ENCODE results near the gene ZGPAT. TPM values are rescaled to one million over a fixed set of nuclear protein-coding genes. Genes with fewer than 3 reads are reported as not detected.
"Not testable (repeated sequence)": the region's sequence is repeated elsewhere in the genome, so short reads cannot be mapped to it uniquely, and the experiment has no call there.

The ZGPAT gene
- total and polyA plus RNA-seq, 5 donors = 14.5 to 29.5 (median 17.6) TPM

DNA sequence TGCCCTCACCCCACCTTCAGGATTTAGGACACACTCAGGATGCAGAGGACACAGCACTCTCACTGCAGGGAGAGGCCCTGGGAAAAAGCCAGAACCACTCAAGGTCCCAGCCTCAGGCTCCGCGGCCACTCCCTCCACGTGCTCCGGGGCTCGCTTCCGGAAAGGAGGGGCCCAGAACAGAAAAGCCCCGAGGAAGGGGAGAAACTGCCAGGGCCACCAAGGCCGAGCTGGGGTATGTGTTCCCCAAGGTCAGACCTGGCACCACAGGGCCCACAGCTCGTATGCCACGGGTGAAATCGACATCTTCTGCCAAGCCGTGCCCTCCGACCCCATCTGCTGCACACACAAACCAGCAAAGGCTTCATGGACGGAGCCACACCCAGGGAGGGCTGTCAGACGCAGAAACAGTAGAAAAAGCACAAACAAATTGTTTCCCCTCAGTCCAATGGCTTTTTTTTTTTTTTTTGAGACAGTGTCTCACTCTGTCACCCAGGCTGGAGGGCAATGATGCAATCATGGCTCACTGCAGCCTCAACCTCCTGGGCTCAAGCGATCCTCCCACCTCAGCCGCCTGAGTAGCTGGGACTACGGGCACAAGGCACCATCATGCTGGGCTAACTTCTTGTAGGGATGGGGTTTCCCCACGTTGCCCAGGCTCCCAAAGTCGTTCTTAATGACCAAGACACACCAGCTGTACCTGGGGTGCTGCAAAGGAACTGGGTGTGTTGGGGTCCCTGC, 65.1 kb downstream of the ZGPAT start:
- no peaks in the 10 kb centered on the region for H3K4me1 ChIP-seq (ENCODE audit: control insufficient read depth, insufficient read depth, low read length)
- intact Hi-C loops (cut with DNase I) = loop anchor here in 1 of 4 donors (10.0 kb wide), 1 partner anchor 202 kb away; the partner anchor contains the start of gene SAMD10
- ATAC-seq (peak; percentile 45 to 73), DNase-seq (peak in 1 of 3 donors; percentile 71)
- H3K4me3 ChIP-seq (ENCODE audit: low read length) = no peak overlapping the region
- H3K27me3 ChIP-seq (ENCODE audit: control insufficient read depth, insufficient read depth) = no peaks in the 10 kb centered on the region
- no peaks in the 10 kb centered on the region for H3K9me3 ChIP-seq (ENCODE audit: control insufficient read depth, low read length)
- H3K27ac ChIP-seq (ENCODE audit: low read length) = no peak overlapping the region
- 62% methylated on average over 20 of the region's 20 CpGs for WGBS

DNA sequence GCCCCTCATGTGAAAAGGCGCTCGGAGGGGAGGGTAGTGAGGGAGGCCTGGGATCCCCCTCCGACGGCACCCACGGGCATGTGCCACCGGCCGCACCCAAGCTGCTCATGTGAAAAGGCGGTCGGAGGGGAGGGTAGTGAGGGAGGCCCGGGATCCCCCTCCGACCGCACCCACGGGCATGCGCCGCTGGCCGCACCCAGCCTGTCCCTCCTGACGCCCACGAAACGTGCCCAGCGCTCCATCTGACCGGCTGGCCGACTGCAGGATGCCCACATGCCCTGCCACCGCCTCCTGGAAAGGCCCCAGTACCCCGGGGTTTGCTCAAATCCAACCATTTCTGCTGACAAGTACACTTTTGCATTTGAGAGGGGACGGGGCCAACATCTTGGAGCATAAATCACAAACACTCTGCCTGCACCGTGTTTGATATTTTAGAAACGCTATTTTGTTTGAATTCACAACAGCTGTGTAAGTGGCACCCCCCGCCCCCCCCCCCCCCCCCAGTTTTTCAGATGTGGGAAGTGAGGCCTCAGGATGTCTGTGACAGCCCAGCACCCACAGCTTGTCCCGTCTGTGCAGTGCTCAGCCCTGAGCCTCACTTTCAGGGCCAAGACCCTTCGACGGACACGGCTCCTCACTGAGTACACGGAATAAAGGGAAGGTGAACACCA, 65.9 kb downstream of the ZGPAT start:
- WGBS = 90% methylated on average over 33 of the region's 33 CpGs
- Histone ChIP-seq H3K27ac (ENCODE audit: low read length) (no peak overlapping the region), H3K4me3 (ENCODE audit: low read length) (no peak overlapping the region), H3K9me3 (ENCODE audit: control insufficient read depth, low read length) (no peaks in the 10 kb centered on the region), H3K4me1 (ENCODE audit: control insufficient read depth, insufficient read depth, low read length) (no peaks in the 10 kb centered on the region), H3K27me3 (ENCODE audit: control insufficient read depth, insufficient read depth) (no peaks in the 10 kb centered on the region)
- ATAC-seq (no peak), DNase-seq (peak in 1 of 3 donors; percentile 44)
- intact Hi-C loops (cut with DNase I) = loop anchor here in 1 of 4 donors (10.0 kb wide), 1 partner anchor 201 kb away; the partner anchor contains the start of gene SAMD10

DNA sequence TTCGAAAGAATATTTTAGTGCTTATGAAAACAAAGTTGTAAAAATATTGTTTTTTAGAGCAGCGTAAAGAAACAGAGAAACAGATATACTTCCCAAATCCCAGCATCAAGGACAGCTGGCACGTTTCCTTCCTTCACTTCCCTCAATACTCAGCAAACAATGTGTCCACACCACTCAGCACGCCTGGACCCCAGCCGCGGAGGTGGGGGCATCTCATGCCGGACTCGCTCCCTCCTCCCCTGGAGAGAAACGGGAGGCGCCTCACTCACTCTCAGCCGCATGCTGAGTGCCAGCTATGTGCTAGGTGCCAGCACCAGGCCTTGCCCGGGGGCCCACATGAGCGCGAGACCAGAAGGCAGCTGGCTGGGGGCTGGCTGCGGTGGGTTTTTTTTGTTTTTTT, 66.5 kb downstream of the ZGPAT start:
- no peak for ATAC-seq
- intact Hi-C loops (cut with DNase I) = loop anchor here in 1 of 4 donors (10.0 kb wide), 1 partner anchor 200 kb away; the partner anchor contains the start of gene SAMD10

DNA sequence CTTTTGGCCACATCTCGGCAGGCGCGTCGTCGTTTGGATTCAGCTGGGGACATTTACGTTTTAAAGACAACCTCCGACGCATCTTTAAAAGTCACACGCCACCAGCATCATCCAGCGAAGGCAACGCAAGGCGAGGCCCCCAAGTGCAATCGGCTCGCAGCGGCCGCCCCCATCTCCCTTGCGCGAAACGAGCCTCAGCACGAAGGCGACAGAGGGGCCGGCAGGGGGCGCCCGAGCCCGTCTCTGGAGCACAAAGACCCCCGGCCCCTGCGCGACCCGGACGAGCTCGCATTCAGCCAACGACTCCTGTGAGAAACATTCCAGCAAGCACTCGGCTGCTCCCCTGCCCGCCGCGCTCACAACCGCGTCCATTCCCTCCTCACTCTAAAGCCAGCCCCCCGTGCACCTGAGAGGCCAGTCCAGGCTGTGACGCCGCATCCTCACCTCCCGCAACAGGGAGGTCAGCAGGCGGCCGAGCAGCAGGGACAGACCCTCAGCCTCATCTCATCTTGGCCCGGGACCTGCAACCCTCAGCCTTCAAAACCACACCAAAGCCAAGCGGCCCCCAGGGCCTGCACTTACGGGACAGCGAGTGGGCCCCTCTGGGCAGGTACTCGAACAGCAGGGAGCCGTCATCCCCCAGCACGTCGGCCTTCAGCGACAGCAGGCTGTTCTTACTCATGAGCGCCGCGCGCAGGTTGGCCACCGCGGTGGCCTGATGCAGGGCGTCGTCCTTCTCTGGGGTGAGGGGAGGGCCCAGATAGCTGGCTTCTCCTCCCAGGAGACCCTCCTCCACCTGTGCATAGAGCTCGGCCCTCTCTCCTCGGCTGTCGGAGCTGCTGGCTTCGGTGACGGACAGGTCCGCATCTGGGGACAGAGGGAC, 67.5 kb downstream of the ZGPAT start:
- H3K4me1 ChIP-seq (ENCODE audit: control insufficient read depth, insufficient read depth, low read length) = no peaks in the 10 kb centered on the region
- WGBS = 43% methylated on average over 67 of the region's 67 CpGs
- H3K27ac ChIP-seq (ENCODE audit: low read length) = no peak overlapping the region
- no peaks in the 10 kb centered on the region for H3K27me3 ChIP-seq (ENCODE audit: control insufficient read depth, insufficient read depth)
- H3K4me3 ChIP-seq (ENCODE audit: low read length) = no peak overlapping the region
- DNase-seq (peak; percentile 58 to 85 (median 85)), ATAC-seq (peak; percentile 41 to 44)
- intact Hi-C loops (cut with DNase I) = loop anchor here in 2 of 4 donors (5.0 to 10.0 kb wide), 2 partner anchors 82 to 199 kb away; partner anchors contain the start of gene SAMD10 (in 1 of the 2)
- H3K9me3 ChIP-seq (ENCODE audit: control insufficient read depth, low read length) = no peaks in the 10 kb centered on the region

More for the DNA sequence above, 66.5 kb downstream of the ZGPAT start:
- Histone ChIP-seq H3K4me3 (ENCODE audit: low read length) (no peak overlapping the region), H3K4me1 (ENCODE audit: control insufficient read depth, insufficient read depth, low read length) (no peaks in the 10 kb centered on the region), H3K27me3 (ENCODE audit: control insufficient read depth, insufficient read depth) (no peaks in the 10 kb centered on the region), H3K27ac (ENCODE audit: low read length) (no peak overlapping the region), H3K9me3 (ENCODE audit: control insufficient read depth, low read length) (no peaks in the 10 kb centered on the region)
- peak in 2 of 3 donors; percentile 43 to 52 for DNase-seq
- whole genome bisulfite sequencing = 64% methylated on average over 15 of the region's 15 CpGs

- not testable (repeated sequence) for H3K9me3 ChIP-seq (ENCODE audit: control insufficient read depth, low read length); H3K4me3 ChIP-seq (ENCODE audit: low read length); H3K27me3 ChIP-seq (ENCODE audit: control insufficient read depth, insufficient read depth); H3K27ac ChIP-seq (ENCODE audit: low read length); ATAC-seq; H3K4me1 ChIP-seq (ENCODE audit: control insufficient read depth, insufficient read depth, low read length)
- DNase-seq = peak in 1 of 3 donors; percentile 13
- WGBS = 92% methylated on average over 23 of the region's 23 CpGs
- intact Hi-C loops (cut with DNase I) = loop anchor here in 2 of 4 donors (5.0 to 10.0 kb wide), 2 partner anchors 80 to 198 kb away; partner anchors contain the start of gene SAMD10 (in 1 of the 2)
Observed at GRCh38 chr20:63776875-63777274, 69.0 kb downstream of the ZGPAT start.

DNA sequence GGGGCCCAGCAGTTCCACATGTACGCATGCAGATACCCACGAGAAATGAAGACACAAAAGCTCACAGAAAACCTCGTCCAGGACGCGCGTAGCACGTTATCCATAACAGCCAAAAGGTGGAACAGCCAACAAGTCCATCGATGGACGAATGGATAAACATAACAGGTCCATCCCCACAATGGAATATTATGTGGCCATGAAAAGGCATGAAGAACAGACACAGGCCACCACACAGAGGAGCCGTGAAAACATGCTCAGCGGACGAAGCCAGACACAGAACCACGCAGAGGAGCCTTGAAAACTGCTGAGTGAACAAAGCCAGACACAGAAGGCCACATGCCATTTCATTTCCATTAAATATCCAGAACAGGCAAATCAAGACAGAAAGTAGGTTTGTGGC, 69.8 kb downstream of the ZGPAT start:
- Histone ChIP-seq H3K4me1 (ENCODE audit: control insufficient read depth, insufficient read depth, low read length) (no peaks in the 10 kb centered on the region), H3K4me3 (ENCODE audit: low read length) (no peak overlapping the region), H3K27ac (ENCODE audit: low read length) (no peak overlapping the region), H3K9me3 (ENCODE audit: control insufficient read depth, low read length) (no peaks in the 10 kb centered on the region), H3K27me3 (ENCODE audit: control insufficient read depth, insufficient read depth) (no peaks in the 10 kb centered on the region)
- DNase-seq (peak in 1 of 3 donors; percentile 9), ATAC-seq (no peak)
- WGBS = 96% methylated on average over 13 of the region's 13 CpGs
- intact Hi-C loops (cut with DNase I) = loop anchor here in 2 of 4 donors (5.0 to 10.0 kb wide), 2 partner anchors 80 to 197 kb away; partner anchors contain the start of gene SAMD10 (in 1 of the 2)

DNA sequence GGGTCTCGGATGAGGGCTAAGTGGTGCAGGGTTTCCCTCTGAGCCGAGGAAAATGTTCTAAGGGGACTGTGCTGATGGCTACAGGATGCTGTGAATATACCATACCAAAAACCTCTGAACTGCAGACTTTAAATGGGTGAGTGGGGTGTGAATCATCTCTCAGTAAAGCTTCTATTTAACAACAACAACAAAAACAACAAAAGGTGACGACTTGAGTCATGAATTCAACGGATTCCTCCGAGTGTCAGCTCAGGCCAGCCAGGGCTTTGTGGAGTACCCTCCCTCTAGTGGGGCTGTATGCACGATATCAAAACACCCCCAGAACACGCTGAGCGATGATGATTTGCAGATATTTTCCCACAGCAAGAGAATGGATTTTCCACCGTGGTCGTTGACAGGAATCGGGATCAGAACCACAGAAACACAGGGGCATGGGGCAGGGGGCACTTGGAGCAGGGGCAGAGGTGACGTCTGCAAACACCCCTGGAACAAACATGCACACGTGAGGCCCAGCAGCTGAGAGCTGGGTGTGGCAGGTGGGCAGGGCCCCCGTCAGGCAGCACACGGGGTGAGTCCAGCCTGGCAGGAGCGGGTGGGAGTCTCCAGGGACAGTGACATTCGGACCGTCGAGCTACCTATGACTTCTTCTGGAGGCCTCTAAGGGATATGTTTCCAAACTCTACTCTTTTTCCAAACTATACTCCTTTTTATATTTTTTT, 70.4 kb downstream of the ZGPAT start:
- Histone ChIP-seq H3K27me3 (ENCODE audit: control insufficient read depth, insufficient read depth) (no peaks in the 10 kb centered on the region), H3K4me3 (ENCODE audit: low read length) (no peak overlapping the region), H3K4me1 (ENCODE audit: control insufficient read depth, insufficient read depth, low read length) (no peaks in the 10 kb centered on the region), H3K27ac (ENCODE audit: low read length) (no peak overlapping the region), H3K9me3 (ENCODE audit: control insufficient read depth, low read length) (no peaks in the 10 kb centered on the region)
- intact Hi-C loops (cut with DNase I) = loop anchor here in 2 of 4 donors (5.0 to 10.0 kb wide), 2 partner anchors 79 to 197 kb away; partner anchors contain the start of gene SAMD10 (in 1 of the 2)
- no peak for ATAC-seq
- DNase-seq = peak in 1 of 3 donors; percentile 16
- WGBS = 62% methylated on average over 19 of the region's 19 CpGs

- no peaks in the 10 kb centered on the region for H3K4me1 ChIP-seq (ENCODE audit: control insufficient read depth, insufficient read depth, low read length)
- H3K4me3 ChIP-seq (ENCODE audit: low read length) = no peak overlapping the region
- no peaks in the 10 kb centered on the region for H3K27me3 ChIP-seq (ENCODE audit: control insufficient read depth, insufficient read depth)
- no peaks in the 10 kb centered on the region for H3K9me3 ChIP-seq (ENCODE audit: control insufficient read depth, low read length)
- no peak for ATAC-seq
- peak in 1 of 3 donors; percentile 27 for DNase-seq
- H3K27ac ChIP-seq (ENCODE audit: low read length) = no peak overlapping the region
- WGBS = 83% methylated on average over 9 of the region's 9 CpGs
- intact Hi-C loops (cut with DNase I) = loop anchor here in 2 of 4 donors (5.0 to 10.0 kb wide), 2 partner anchors 78 to 196 kb away; partner anchors contain the start of gene SAMD10 (in 1 of the 2)
Observed at GRCh38 chr20:63778857-63779256, 71.0 kb downstream of the ZGPAT start.

DNA sequence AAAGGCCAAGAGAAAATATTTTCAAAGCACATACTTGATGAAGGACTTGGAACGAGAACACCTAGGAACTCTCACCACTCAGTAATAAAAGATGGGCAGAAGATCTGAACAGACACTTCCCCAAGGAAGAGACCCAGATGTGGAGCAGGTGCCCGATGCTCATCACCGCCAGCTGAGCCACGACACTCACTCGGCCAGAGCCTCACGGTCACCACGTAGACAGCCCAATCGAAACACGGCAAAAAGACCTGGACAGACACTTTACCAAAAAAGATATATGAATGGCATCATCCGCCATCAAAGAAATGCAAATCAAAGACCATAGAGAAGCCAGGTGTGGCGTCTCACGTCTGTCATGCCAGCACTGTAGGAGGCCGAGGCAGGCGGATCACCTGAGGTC, 73.3 kb downstream of the ZGPAT start:
- ATAC-seq (no peak), DNase-seq (peak in 1 of 3 donors; percentile 4)
- Histone ChIP-seq H3K4me3 (ENCODE audit: low read length) (no peak overlapping the region), H3K9me3 (ENCODE audit: control insufficient read depth, low read length) (no peaks in the 10 kb centered on the region), H3K27ac (ENCODE audit: low read length) (no peak overlapping the region), H3K4me1 (ENCODE audit: control insufficient read depth, insufficient read depth, low read length) (no peaks in the 10 kb centered on the region), H3K27me3 (ENCODE audit: control insufficient read depth, insufficient read depth) (no peaks in the 10 kb centered on the region)
- 92% methylated on average over 14 of the region's 14 CpGs for WGBS
- intact Hi-C loops (cut with DNase I) = loop anchor here in 1 of 4 donors (10.0 kb wide), 1 partner anchor 246 kb away; the partner anchor contains the start of gene PTK6

Measured in right cardiac atrium (tissue), 5 donors.